Keratinocyte (primary cell): ENCODE measurements around the gene TBC1D5. TPM values are rescaled to one million over a fixed set of nuclear protein-coding genes. Genes with fewer than 3 reads are reported as not detected.

Experiments
- DNase-seq: peaks from one replicate; pipeline ENCODE4 v3.0.0-alpha.2; 2011; ENCODE audit warnings: low read depth, missing footprints, low spot score
- FAIRE-seq: peaks from 2 replicates; lab custom pipeline; 2011; peaks lifted over from hg19 to GRCh38; lab: Jason Lieb, UNC
- H2AFZ ChIP-seq: 2 replicates; pipeline ENCODE4 v1.6.0; 2012; ENCODE audit warnings: low read length, control low read depth, inconsistent platforms; ENCODE audit not compliant: control insufficient read depth
- H3K27ac ChIP-seq: 2 replicates; pipeline ENCODE4 v1.5.1; 2011; ENCODE audit warnings: low read length; ENCODE audit not compliant: control insufficient read depth, insufficient read depth
- H3K27me3 ChIP-seq: 3 replicates; pipeline ENCODE4 v1.6.0; 2011; ENCODE audit warnings: low read length; ENCODE audit not compliant: control insufficient read depth, insufficient read depth; ENCODE audit errors: extremely low read depth
- H3K36me3 ChIP-seq, 2 experiments: 2 replicates in 1 of 2; 3 replicates in 1 of 2; pipeline ENCODE4 v1.5.1; 2011; ENCODE audit warnings: low read length in 2 of 2, mild to moderate bottlenecking in 1 of 2; ENCODE audit not compliant: control insufficient read depth in 2 of 2, insufficient read depth in 2 of 2; ENCODE audit errors: extremely low read depth in 1 of 2
- H3K4me1 ChIP-seq: 3 replicates; pipeline ENCODE4 v1.5.1; 2011; ENCODE audit warnings: low read length; ENCODE audit not compliant: control insufficient read depth, insufficient read depth; ENCODE audit errors: extremely low read depth
- H3K4me2 ChIP-seq: 3 replicates; pipeline ENCODE4 v1.6.0; 2011; ENCODE audit warnings: low read depth, low read length; ENCODE audit not compliant: control insufficient read depth, insufficient read depth; ENCODE audit errors: extremely low read depth
- H3K4me3 ChIP-seq, 3 experiments: fragments of 200-600 bp in 1 of 3; sonication (generic) in 1 of 3; 2 replicates in 2 of 3; 3 replicates in 1 of 3; pipeline ENCODE4 v1.5.1; 2011 to 2016; ENCODE audit warnings: low read length in 3 of 3, mild to moderate bottlenecking in 3 of 3, control low read depth in 2 of 3, inconsistent platforms in 1 of 3, low read depth in 1 of 3, mixed read lengths in 1 of 3, mixed run types in 1 of 3, moderate library complexity in 1 of 3; ENCODE audit not compliant: control insufficient read depth in 2 of 3, insufficient read depth in 2 of 3; ENCODE audit errors: extremely low read depth in 1 of 3
- H3K79me2 ChIP-seq: 2 replicates; pipeline ENCODE4 v1.6.0; 2012; ENCODE audit warnings: low read length; ENCODE audit not compliant: control insufficient read depth, insufficient read depth
- H3K9ac ChIP-seq: 3 replicates; pipeline ENCODE4 v1.6.0; 2011; ENCODE audit warnings: low read length; ENCODE audit not compliant: control insufficient read depth, insufficient read depth; ENCODE audit errors: extremely low read depth
- H3K9me1 ChIP-seq: 3 replicates; pipeline ENCODE4 v1.6.0; 2011; ENCODE audit warnings: low read length; ENCODE audit not compliant: control insufficient read depth, insufficient read depth; ENCODE audit errors: extremely low read depth
- H3K9me3 ChIP-seq: 2 replicates; pipeline ENCODE4 v1.5.1; 2012; ENCODE audit warnings: low read depth, low read length; ENCODE audit not compliant: control insufficient read depth
- H4K20me1 ChIP-seq: 3 replicates; pipeline ENCODE4 v1.6.0; 2011; ENCODE audit warnings: low read length; ENCODE audit not compliant: control insufficient read depth, insufficient read depth; ENCODE audit errors: extremely low read depth
- CTCF ChIP-seq, 3 experiments: IDR thresholded peaks in 1 of 3; conservative IDR thresholded peaks in 1 of 3; optimal IDR thresholded peaks in 1 of 3; 2 replicates in 2 of 3; 3 replicates in 1 of 3; pipeline versions ENCODE3 to v1.5.1; 2011; ENCODE audit warnings: low read length in 3 of 3, mild to moderate bottlenecking in 3 of 3, moderate library complexity in 2 of 3, control low read depth in 1 of 3, inconsistent platforms in 1 of 3; ENCODE audit not compliant: insufficient read depth in 2 of 3; ENCODE audit errors: extremely low read depth in 1 of 3
- EZH2 ChIP-seq: IDR thresholded peaks from one replicate; pipeline ENCODE4 v1.6.1; 2012; ENCODE audit warnings: inconsistent platforms, mild to moderate bottlenecking, low read length, moderate library complexity
- dilution Hi-C: fragments of 300-500 bp; cut with MboI; formaldehyde crosslinking; loops from one replicate; pipeline ENCODE4 v1.7.0; 2020; ENCODE audit warnings: low sequenced_read_pairs; ENCODE audit not compliant: extremely low pct_ligation_motif_present
- polyA plus RNA-seq, 5 experiments: library from polyadenylated mRNA; depleted of rRNA in 3 of 5; stranded (reverse) in 3 of 5; stranded (forward) in 1 of 5; unstranded in 1 of 5; fragments of >200 nt; gene quantifications; 1 replicate in 1 of 5; 2 replicates in 3 of 5; 3 replicates in 1 of 5; pipeline versions ENCODE4 v1.2.1 to v1.2.3, GENCODE V29; 2011 to 2012; ENCODE audit warnings: missing spikeins in 2 of 5, low read depth in 1 of 5, low replicate concordance in 1 of 5

Gene TBC1D5
- polyA plus RNA-seq, 1 donor (not counting 4 experiments of a cell fraction or from before 2014, with no cell fraction given), result 25.8 TPM

- Histone ChIP-seq H3K9me1 (no peaks in the 10 kb centered on the region), H4K20me1 (no peaks in the 10 kb centered on the region), H3K9ac (no peak overlapping the region), H2AFZ (no peak overlapping the region), H3K36me3 (no peaks in the 10 kb centered on the region), H3K79me2 (no peaks in the 10 kb centered on the region), H3K27me3 (no peaks in the 10 kb centered on the region), H3K4me3 (no peak overlapping the region), H3K9me3 (no peaks in the 10 kb centered on the region), H3K4me1 (no peaks in the 10 kb centered on the region), H3K4me2 (no peak overlapping the region), H3K27ac (no peak overlapping the region)
- no peak for TF ChIP-seq CTCF (optimal IDR thresholded peaks at IDR 0.05 in 1 of 3, IDR thresholded peaks at IDR 0.05 in 1 of 3, conservative IDR thresholded peaks at IDR 0.05 in 1 of 3; ENCODE audit: extremely low read depth in 1 of 3, insufficient read depth in 2 of 3, low read length in 3 of 3)
- TF ChIP-seq EZH2, result no peak
- dilution Hi-C loops, result no loop called here
- DNase-seq (no peak), FAIRE-seq (no peak)
Observed at GRCh38 chr3:17121336-17121735, 621.1 kb downstream of the TBC1D5 start.

- Histone ChIP-seq H3K4me1 (no peaks in the 10 kb centered on the region), H3K36me3 (no peaks in the 10 kb centered on the region), H4K20me1 (no peaks in the 10 kb centered on the region), H3K9me1 (no peaks in the 10 kb centered on the region), H3K4me3 (no peak overlapping the region), H3K4me2 (no peak overlapping the region), H3K9ac (no peak overlapping the region), H3K27me3 (no peaks in the 10 kb centered on the region), H3K79me2 (no peaks in the 10 kb centered on the region), H2AFZ (no peak overlapping the region), H3K27ac (no peak overlapping the region), H3K9me3 (no peaks in the 10 kb centered on the region)
- no peak for FAIRE-seq
- no peak for TF ChIP-seq CTCF (optimal IDR thresholded peaks at IDR 0.05 in 1 of 3, IDR thresholded peaks at IDR 0.05 in 1 of 3, conservative IDR thresholded peaks at IDR 0.05 in 1 of 3; ENCODE audit: extremely low read depth in 1 of 3, insufficient read depth in 2 of 3, low read length in 3 of 3)
- TF ChIP-seq EZH2, result no peak
- no peak for DNase-seq
- dilution Hi-C loops, result no loop called here
Observed at GRCh38 chr3:17120115-17120514, 622.3 kb downstream of the TBC1D5 start.
